NCI-H2227 treated with DMSO at 0.1 percent for 48 hours (cell line): ENCODE measurements around the gene FETUB.
"Not testable (repeated sequence)": the region's sequence is repeated elsewhere in the genome, so short reads cannot be mapped to it uniquely, and the experiment has no call there.

Experiments used
- DNase-seq: peaks from one replicate; lab custom pipeline; 2025; lab: John Stamatoyannopoulos, UW

FETUB gene

DNA sequence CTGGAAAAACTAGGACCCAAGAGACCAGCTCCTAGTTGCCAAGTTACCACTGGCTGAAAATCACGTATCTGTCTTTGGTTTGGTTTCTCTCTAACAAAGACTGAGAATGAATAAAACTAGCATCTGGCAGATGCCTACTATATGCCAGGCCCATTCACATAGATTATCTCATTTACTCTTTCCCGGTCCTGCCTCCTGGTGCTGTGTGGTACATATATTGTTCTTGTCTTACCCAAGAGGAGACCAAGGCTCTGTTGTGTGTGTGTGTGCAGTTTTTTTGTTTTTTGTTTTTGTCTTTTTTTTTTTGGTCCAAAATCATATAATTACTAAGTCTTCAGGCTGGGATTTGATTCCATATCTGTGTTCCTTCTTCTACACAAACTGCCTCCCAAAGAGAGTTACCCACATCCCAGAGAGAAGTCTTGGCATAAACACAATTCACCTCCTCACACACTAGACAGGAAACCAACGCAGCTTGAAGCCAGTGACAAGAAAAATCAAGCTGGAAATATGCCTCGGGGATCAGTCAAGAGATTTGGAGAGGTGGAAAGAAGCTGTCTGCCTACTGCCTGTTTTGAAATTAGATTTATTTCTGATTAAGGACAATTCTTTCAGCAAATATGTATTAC is 26.4 kb upstream of the FETUB start:
- no peak for DNase-seq

- DNase-seq, result no peak
These were observed 26.0 kb upstream of the FETUB start for GRCh38 chr3:186614266-186614596.

DNA sequence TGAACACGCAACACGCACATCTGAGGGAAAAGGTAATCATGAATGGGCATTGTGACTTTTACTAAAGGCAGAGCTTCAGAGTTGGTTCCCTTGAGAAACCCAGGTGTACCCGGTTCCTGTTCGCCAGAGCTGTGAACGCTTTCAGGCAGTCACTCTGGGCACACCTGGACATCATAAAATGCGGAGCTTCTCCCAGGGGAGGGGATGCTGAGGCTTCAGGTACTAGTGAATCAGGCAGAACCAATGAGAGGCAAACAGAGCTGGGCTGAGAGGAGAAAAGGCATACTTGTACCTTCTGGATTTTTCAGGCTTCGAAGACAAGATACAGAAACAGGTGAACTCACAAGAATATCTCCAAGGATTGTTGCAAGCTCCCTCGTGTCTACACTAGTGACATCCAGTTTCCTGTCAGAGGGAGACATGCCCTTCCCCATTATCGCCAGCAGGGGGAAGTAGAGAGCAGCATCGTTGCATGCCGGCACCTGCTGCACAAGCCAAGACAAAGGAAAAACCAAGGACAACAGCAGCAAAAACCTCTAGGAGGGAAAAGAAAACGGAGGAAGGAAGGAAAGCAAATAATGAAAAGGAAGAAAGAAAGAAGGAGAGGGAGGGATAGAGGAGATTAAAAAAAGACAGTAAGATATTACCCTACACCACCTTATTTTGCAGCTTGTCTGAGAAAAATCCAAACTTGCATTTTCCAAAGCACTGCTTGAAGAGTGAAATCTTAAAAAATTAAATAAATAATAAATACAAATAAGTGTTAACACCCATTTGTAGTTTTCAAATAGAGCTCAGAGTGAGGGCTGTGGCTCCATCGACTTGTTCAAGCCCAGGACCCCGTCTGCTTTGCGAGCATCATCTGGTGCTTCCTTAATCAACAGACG is 25.4 kb upstream of the FETUB start:
- DNase-seq, result peak; percentile 79

- DNase-seq, result no peak
These were observed 23.9 kb upstream of the FETUB start for GRCh38 chr3:186616299-186616617.

DNA sequence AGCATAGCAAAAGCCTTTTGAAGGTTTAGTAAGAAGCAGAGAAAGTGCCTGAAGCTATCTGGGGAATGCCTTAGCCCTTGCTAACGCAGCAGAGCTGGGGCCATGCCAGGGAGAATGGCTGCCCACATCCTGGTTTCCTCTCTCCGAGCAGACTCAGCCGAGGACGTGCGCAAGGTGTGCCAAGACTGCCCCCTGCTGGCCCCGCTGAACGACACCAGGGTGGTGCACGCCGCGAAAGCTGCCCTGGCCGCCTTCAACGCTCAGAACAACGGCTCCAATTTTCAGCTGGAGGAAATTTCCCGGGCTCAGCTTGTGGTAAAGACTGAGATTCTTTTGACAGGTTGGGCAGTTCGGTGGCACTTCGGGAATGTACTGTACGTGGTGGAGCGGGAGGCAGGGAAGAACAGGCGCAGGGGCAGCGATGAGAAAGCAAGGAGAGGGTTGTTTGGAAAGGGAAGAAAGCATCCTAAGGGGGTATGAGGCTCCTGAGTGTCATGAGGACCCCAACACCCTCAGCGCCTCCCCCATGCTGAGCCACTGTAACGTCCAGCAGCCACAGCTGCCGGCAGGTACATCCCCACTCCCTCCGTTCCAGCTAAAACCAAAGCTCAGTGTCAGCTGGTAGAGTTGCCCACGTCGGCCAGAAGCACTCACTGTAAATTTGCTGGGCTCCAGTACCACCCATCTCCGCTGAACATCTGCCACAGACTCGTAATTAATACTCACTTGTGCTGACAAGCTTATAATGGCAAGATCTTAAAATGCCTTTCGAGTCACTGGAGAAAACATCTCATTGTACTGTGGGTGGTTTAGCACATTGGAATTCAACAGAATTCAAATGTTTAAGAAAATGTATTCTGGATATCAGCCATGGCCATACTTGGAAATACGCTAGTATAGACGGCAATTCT is 22.9 kb upstream of the FETUB start:
- peak; percentile 88 for DNase-seq

DNA sequence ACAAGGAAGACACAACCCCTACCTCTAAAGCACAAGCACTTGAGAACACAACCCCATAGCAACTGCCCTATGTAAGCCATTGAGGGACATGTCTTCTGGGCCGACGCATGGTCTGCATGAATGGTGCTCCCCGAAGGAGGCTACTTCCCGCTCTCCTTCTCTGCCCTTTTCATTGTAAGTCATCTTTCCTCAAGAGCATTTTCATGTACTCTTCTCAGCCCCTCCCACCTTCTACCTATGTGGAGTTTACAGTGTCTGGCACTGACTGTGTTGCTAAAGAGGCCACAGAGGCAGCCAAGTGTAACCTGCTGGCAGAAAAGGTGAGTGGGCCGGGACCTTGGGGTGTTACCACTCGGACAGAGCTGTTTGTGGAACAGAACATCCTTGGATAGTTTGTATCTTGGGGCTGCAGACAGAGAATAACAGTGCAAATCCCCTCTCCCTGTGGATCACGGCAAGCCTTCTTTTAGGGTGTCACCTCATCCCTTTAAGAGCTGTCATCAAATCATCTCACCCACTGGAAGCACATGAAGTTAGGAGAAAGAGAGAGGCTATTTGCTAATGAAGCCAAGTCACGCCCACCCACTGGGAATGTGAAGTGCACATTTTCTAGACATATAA is 21.8 kb upstream of the FETUB start:
- no peak for DNase-seq

GRCh38 chr3:186619787-186620212 is 20.4 kb upstream of the FETUB start:
- no peak for DNase-seq

DNA sequence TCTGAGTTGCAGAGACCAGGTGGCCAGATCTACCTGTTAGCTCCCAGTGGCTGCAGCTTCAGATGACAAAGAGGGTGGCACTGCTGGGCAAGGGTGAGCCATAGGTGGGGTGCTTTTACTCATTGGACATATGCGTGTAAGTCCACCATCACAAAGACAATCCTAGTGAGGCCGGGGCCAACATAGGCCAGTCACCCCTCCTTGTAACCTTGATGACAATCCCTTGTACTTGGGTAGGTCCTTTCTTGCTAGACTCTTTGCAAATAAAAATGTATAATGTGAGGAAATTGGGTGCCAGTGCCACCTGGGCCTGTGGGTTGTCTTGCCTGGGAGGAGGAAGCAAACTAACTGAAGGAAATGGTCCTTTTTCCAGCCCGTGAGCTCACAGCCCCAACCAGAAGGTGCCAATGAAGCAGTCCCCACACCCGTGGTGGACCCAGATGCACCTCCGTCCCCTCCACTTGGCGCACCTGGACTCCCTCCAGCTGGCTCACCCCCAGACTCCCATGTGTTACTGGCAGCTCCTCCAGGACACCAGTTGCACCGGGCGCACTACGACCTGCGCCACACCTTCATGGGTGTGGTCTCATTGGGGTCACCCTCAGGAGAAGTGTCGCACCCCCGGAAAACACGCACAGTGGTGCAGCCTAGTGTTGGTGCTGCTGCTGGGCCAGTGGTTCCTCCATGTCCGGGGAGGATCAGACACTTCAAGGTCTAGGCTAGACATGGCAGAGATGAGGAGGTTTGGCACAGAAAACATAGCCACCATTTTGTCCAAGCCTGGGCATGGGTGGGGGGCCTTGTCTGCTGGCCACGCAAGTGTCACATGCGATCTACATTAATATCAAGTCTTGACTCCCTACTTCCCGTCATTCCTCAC is 19.7 kb upstream of the FETUB start:
- DNase-seq, result no peak

DNA sequence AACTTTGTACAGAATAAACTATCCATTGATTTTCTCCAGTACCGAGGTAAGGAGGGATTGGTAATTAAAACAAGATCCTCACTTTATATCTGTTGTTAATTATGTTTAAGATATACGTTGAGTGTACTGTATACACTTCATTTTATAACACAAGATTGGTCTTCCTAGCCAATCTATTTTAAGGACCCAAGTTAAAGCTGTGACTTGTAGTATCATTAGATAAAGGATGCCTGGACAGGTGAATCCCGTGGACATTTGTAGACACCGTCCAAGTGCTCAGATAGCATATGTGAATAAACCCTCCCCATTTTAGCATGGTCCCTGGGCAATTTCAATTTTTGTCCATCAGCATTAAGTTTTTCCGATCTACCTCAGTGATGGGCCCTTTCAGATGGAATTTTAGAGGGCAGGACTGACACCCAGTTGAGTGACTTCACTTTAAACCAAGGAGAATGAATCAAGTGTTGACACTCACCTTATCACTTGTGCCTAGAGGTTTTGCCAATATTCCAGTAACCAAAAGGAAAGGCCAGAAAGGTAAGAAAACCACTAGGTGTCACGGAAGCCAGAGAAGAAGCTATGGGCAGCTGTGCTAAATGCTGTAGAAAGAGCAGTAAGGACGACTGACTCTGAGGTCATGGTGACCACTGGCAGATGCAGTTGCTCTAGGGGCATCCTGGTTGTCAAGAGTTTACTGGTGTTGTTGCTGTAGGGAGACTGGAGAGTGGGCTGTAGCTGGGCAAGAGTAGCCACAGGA is 18.1 kb upstream of the FETUB start:
- no peak for DNase-seq

- DNase-seq, result no peak
These were observed 17.4 kb upstream of the FETUB start for GRCh38 chr3:186622651-186623310.

GRCh38 chr3:186624598-186624997 is 15.6 kb upstream of the FETUB start:
- DNase-seq, result no peak

DNA sequence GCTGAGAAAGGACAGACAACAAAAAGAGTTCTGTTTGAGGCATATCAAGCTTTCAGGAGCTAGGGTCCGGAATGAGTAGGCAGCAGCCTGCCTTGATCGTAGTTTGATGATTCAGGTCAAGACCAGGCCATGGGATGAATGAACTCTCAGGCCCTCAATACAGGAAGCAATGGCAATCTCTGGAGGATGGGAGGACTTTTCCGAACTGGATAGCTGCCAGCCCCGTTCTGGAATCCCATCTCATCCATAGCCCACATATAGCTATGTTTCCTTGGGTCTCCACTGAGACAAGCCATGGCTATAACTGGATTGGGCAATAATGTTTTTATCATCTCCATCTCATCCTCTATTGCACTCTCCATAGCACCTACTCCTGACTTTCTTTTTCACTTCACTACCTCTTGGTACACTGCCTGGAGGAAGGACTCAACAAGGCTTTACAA is 14.6 kb upstream of the FETUB start:
- no peak for DNase-seq

- DNase-seq, result no peak
These were observed 13.8 kb upstream of the FETUB start for GRCh38 chr3:186626254-186626847.

GRCh38 chr3:186627852-186628414 is 12.3 kb upstream of the FETUB start:
- no peak for DNase-seq

- no peak for DNase-seq
These were observed 11.4 kb upstream of the FETUB start for GRCh38 chr3:186628756-186629155.

GRCh38 chr3:186630950-186631641 is 9.1 kb upstream of the FETUB start:
- no peak for DNase-seq

DNA sequence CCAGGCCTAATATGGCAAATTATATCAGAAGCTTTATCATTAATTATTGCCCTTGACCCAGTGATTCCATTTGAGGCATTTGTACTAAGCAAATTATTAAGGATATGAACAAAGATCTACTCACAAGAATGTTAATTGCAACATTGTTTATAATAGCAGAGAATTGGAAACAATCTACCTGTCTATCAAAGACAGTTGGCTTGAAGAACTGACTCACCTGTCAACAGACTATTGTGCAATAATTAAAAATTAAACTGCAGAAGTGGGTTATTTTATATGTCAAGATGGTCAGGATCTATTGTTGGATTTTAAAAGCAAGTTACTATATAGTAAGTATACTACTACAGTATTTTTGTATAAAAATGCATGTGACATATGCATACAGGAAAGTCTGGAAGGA is 6.7 kb upstream of the FETUB start:
- DNase-seq, result no peak

- not testable (repeated sequence) for DNase-seq
These were observed 6.0 kb upstream of the FETUB start for GRCh38 chr3:186634207-186634606.

- DNase-seq, result no peak
These were observed 4.7 kb upstream of the FETUB start for GRCh38 chr3:186635532-186635931.
